ENCODE measurements around the gene ELP2.

ELP2 gene

GRCh38 chr18:36141576-36141975 lies 11.9 kb downstream of the ELP2 start:
- Histone ChIP-seq H3K27me3 (no peaks in the 10 kb centered on the region), H3K36me3 (peaks cover 76 to 98% (median 92%) of the 10 kb centered on the region in 3 donors), H3K4me1 (no peaks in the 10 kb centered on the region), H3K4me3 (no peak overlapping the region), H3K9me3 (no peaks in the 10 kb centered on the region), H3K27ac (no peak overlapping the region)
- DNase-seq: no peak
- no peak for TF ChIP-seq CTCF (IDR thresholded peaks at IDR 0.05)
- intact Hi-C loops (cut with DNase I; ENCODE audit: low total_unique reads): no loop called here

GRCh38 chr18:36142751-36143150 lies 13.1 kb downstream of the ELP2 start:
- H3K27me3 ChIP-seq: no peaks in the 10 kb centered on the region
- H3K27ac ChIP-seq: no peak overlapping the region
- no peak overlapping the region for H3K4me3 ChIP-seq
- no peak for DNase-seq
- peaks cover 80 to 98% (median 94%) of the 10 kb centered on the region in 3 donors for H3K36me3 ChIP-seq
- intact Hi-C loops (cut with DNase I; ENCODE audit: low total_unique reads): no loop called here
- H3K9me3 ChIP-seq: no peaks in the 10 kb centered on the region
- no peaks in the 10 kb centered on the region for H3K4me1 ChIP-seq
- no peak for TF ChIP-seq CTCF (IDR thresholded peaks at IDR 0.05)

- Histone ChIP-seq H3K27me3 (no peaks in the 10 kb centered on the region), H3K9me3 (no peaks in the 10 kb centered on the region), H3K27ac (no peak overlapping the region), H3K4me1 (no peaks in the 10 kb centered on the region), H3K4me3 (no peak overlapping the region), H3K36me3 (peaks cover 76 to 98% (median 94%) of the 10 kb centered on the region in 3 donors)
- intact Hi-C loops (cut with DNase I; ENCODE audit: low total_unique reads): no loop called here
- DNase-seq: no peak
- TF ChIP-seq CTCF (IDR thresholded peaks at IDR 0.05): no peak
Measured at GRCh38 chr18:36143391-36143790, 13.7 kb downstream of the ELP2 start.

- Histone ChIP-seq H3K4me1 (no peaks in the 10 kb centered on the region), H3K4me3 (no peak overlapping the region), H3K27me3 (no peaks in the 10 kb centered on the region), H3K27ac (no peak overlapping the region), H3K9me3 (no peaks in the 10 kb centered on the region), H3K36me3 (peaks cover 77 to 100% (median 80%) of the 10 kb centered on the region in 3 donors)
- intact Hi-C loops (cut with DNase I; ENCODE audit: low total_unique reads): no loop called here
- TF ChIP-seq CTCF (IDR thresholded peaks at IDR 0.05): no peak
- DNase-seq: no peak
Measured at GRCh38 chr18:36149514-36150289, 20.0 kb downstream of the ELP2 start.

- Histone ChIP-seq H3K4me1 (no peaks in the 10 kb centered on the region), H3K36me3 (peaks cover 67 to 98% (median 79%) of the 10 kb centered on the region in 3 donors), H3K27ac (no peak overlapping the region), H3K4me3 (no peak overlapping the region), H3K9me3 (no peaks in the 10 kb centered on the region), H3K27me3 (no peaks in the 10 kb centered on the region)
- DNase-seq: no peak
- no peak for TF ChIP-seq CTCF (IDR thresholded peaks at IDR 0.05)
- intact Hi-C loops (cut with DNase I; ENCODE audit: low total_unique reads): no loop called here
Measured at GRCh38 chr18:36152781-36153180, 23.1 kb downstream of the ELP2 start.
